KMS-11 (cell line): ENCODE data around the gene TVP23C.

Experiments used
- H2AFZ ChIP-seq: fragments of 200-600 bp; sonication (generic); 2 replicates; pipeline ENCODE4 v1.6.1; 2016; ENCODE audit warnings: antibody characterized with exemption, mixed run types, low read depth
- H3K27ac ChIP-seq: fragments of 200-600 bp; sonication (generic); 2 replicates; pipeline ENCODE4 v1.6.1; 2016; ENCODE audit warnings: mild to moderate bottlenecking, mixed run types
- H3K27me3 ChIP-seq: fragments of 200-600 bp; sonication (generic); 2 replicates; pipeline ENCODE4 v1.6.1; 2017; ENCODE audit warnings: mild to moderate bottlenecking, low read depth, mixed run types, moderate library complexity; ENCODE audit not compliant: insufficient read depth
- H3K36me3 ChIP-seq: fragments of 200-600 bp; sonication (generic); 2 replicates; pipeline ENCODE4 v1.6.1; 2017; ENCODE audit warnings: mild to moderate bottlenecking, mixed run types; ENCODE audit not compliant: insufficient read depth
- H3K4me1 ChIP-seq: fragments of 200-600 bp; sonication (generic); 2 replicates; pipeline ENCODE4 v1.6.1; 2016; ENCODE audit warnings: mild to moderate bottlenecking, low read depth, mixed run types; ENCODE audit not compliant: poor library complexity, severe bottlenecking
- H3K4me2 ChIP-seq: fragments of 200-600 bp; sonication (generic); 2 replicates; pipeline ENCODE4 v1.7.0; 2016; ENCODE audit warnings: mild to moderate bottlenecking, mixed run types
- H3K4me3 ChIP-seq: fragments of 200-600 bp; sonication (generic); IDR thresholded peaks from 2 replicates; pipeline ENCODE4 v1.6.1; 2017; ENCODE audit warnings: low read depth, low read length, mixed read lengths; ENCODE audit not compliant: insufficient read depth
- H3K79me2 ChIP-seq: fragments of 200-600 bp; sonication (generic); 2 replicates; pipeline ENCODE4 v1.6.1; 2016; ENCODE audit warnings: low read depth, mixed run types; ENCODE audit not compliant: insufficient read depth
- H3K9ac ChIP-seq: fragments of 200-600 bp; sonication (generic); 2 replicates; pipeline ENCODE4 v1.6.1; 2016; ENCODE audit warnings: mild to moderate bottlenecking, mixed run types
- H4K20me1 ChIP-seq: fragments of 200-600 bp; sonication (generic); 2 replicates; pipeline ENCODE4 v1.6.1; 2016; ENCODE audit warnings: mild to moderate bottlenecking, mixed run types; ENCODE audit not compliant: insufficient read depth
- TF ChIP-seq, protein P1 (sequence below): fragments of 200-600 bp; sonication (generic); conservative IDR thresholded peaks from 2 replicates; pipeline ENCODE4 v1.6.1; 2017; ENCODE audit warnings: low read depth, mild to moderate bottlenecking, antibody characterized with exemption, low read length, moderate library complexity, mixed read lengths

Gene TVP23C

GRCh38 chr17:15498107-15498506 lies 65.2 kb downstream of the TVP23C start:
- Histone ChIP-seq H3K27ac (no peak overlapping the region), H3K9ac (no peak overlapping the region), H3K4me1 (no peaks in the 10 kb centered on the region), H3K4me3 (no peak overlapping the region), H3K4me2 (no peak overlapping the region), H3K36me3 (no peaks in the 10 kb centered on the region), H3K27me3 (no peaks in the 10 kb centered on the region), H2AFZ (no peak overlapping the region), H3K79me2 (no peaks in the 10 kb centered on the region), H4K20me1 (no peaks in the 10 kb centered on the region)
- TF ChIP-seq, protein P1, sequence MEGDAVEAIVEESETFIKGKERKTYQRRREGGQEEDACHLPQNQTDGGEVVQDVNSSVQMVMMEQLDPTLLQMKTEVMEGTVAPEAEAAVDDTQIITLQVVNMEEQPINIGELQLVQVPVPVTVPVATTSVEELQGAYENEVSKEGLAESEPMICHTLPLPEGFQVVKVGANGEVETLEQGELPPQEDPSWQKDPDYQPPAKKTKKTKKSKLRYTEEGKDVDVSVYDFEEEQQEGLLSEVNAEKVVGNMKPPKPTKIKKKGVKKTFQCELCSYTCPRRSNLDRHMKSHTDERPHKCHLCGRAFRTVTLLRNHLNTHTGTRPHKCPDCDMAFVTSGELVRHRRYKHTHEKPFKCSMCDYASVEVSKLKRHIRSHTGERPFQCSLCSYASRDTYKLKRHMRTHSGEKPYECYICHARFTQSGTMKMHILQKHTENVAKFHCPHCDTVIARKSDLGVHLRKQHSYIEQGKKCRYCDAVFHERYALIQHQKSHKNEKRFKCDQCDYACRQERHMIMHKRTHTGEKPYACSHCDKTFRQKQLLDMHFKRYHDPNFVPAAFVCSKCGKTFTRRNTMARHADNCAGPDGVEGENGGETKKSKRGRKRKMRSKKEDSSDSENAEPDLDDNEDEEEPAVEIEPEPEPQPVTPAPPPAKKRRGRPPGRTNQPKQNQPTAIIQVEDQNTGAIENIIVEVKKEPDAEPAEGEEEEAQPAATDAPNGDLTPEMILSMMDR, result no peak

DNA sequence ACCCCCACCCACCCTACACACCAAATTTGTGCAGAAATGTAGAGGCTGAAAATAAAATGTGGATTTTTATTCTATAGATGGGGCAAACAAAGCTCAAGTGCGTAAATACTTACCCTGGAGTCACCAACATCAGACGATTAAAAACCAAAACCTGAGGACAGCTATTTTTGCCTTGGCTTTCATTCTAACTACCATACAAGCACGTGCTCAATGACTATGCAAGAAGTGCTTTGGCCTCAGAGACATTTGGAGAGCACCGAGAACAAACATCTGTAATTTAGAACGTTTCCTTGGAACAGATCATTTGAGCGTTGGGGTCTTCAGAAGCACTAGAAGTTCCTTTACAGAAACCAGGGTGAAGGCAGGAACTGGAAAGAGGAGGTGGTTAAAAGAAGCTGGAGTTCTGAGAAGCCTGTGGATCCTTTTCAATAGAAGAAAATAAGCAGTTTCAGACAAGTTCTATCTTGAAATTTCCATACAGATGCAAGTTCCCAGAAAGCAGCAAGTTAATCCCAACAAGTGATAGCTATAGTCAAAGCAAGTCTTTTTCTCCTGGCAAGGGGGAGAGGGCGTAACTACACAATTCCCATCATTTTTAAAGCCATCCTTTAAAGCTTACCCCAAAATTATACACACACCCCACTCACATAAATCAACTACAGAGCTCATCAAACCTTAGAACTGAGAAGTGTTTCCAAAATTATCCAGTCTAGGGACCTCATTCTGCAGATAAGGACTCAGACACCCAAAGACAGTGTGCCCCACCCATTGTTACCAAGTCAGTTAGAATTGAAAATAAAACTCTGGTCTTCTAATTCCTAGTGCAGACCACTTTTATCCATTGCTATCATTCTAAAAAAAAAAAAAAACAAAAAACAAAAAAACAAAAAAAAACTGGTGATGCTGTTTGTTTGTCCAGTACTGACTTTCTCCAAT lies 66.3 kb downstream of the TVP23C start:
- no peaks in the 10 kb centered on the region for H3K36me3 ChIP-seq
- TF ChIP-seq, protein P1, result no peak
- H3K27ac ChIP-seq, result no peak overlapping the region
- no peaks in the 10 kb centered on the region for H3K4me1 ChIP-seq
- H3K79me2 ChIP-seq, result no peaks in the 10 kb centered on the region
- no peak overlapping the region for H2AFZ ChIP-seq
- no peaks in the 10 kb centered on the region for H3K27me3 ChIP-seq
- no peak overlapping the region for H3K4me2 ChIP-seq
- H4K20me1 ChIP-seq, result no peaks in the 10 kb centered on the region
- no peak overlapping the region for H3K9ac ChIP-seq
- no peak overlapping the region for H3K4me3 ChIP-seq

GRCh38 chr17:15494821-15495220 lies 68.5 kb downstream of the TVP23C start:
- H3K36me3 ChIP-seq, result no peaks in the 10 kb centered on the region
- H3K9ac ChIP-seq, result no peak overlapping the region
- H2AFZ ChIP-seq, result no peak overlapping the region
- TF ChIP-seq, protein P1, result no peak
- no peaks in the 10 kb centered on the region for H3K4me1 ChIP-seq
- no peaks in the 10 kb centered on the region for H4K20me1 ChIP-seq
- H3K4me3 ChIP-seq, result no peak overlapping the region
- H3K27me3 ChIP-seq, result no peaks in the 10 kb centered on the region
- H3K79me2 ChIP-seq, result no peaks in the 10 kb centered on the region
- no peak overlapping the region for H3K4me2 ChIP-seq
- H3K27ac ChIP-seq, result no peak overlapping the region

GRCh38 chr17:15493693-15494035 lies 69.6 kb downstream of the TVP23C start:
- TF ChIP-seq, protein P1, result no peak
- H3K36me3 ChIP-seq, result no peaks in the 10 kb centered on the region
- no peaks in the 10 kb centered on the region for H4K20me1 ChIP-seq
- H3K4me2 ChIP-seq, result no peak overlapping the region
- H3K9ac ChIP-seq, result no peak overlapping the region
- no peaks in the 10 kb centered on the region for H3K4me1 ChIP-seq
- no peak overlapping the region for H2AFZ ChIP-seq
- no peaks in the 10 kb centered on the region for H3K79me2 ChIP-seq
- no peak overlapping the region for H3K27ac ChIP-seq
- H3K27me3 ChIP-seq, result no peaks in the 10 kb centered on the region
- H3K4me3 ChIP-seq, result no peak overlapping the region
